ENCODE measurements around the gene HLCS. TPM values are rescaled to one million over a fixed set of nuclear protein-coding genes. Genes with fewer than 3 reads are reported as not detected.
A peak's percentile ranks its signal among the peaks of the same experiment; 100 is the strongest.

HLCS gene
- total RNA-seq, 1 experiment from 2014 or later, result 12.7 TPM

GRCh38 chr21:36918291-36918690 is 48.2 kb downstream of the HLCS start:
- Histone ChIP-seq H3K18ac (ENCODE audit: insufficient read length, low read depth, low read length) (no peak overlapping the region), H3K79me2 (ENCODE audit: insufficient read depth, low read length) (no peaks in the 10 kb centered on the region), H3K56ac (ENCODE audit: insufficient read length, low read depth, low read length) (no peak overlapping the region), H3K9ac (ENCODE audit: extremely low read depth, insufficient read length, low read length) (no peak overlapping the region), H3K4ac (ENCODE audit: low read depth, low read length) (no peak overlapping the region), H3K4me1 (ENCODE audit: insufficient read depth, low read length) (peaks cover 6% of the 10 kb centered on the region; the same call in 1 of the 2 replicates), H2AFZ (ENCODE audit: low read length) (no peak overlapping the region), H3T11ph (ENCODE audit: low read length) (no peak overlapping the region), H2BK5ac (ENCODE audit: insufficient read length, low read length) (no peak overlapping the region), H3K4me2 (ENCODE audit: insufficient read depth, insufficient read length, low read length) (no peak overlapping the region), H3K27me3 (ENCODE audit: insufficient read depth, low read length) (no peaks in the 10 kb centered on the region), H3K14ac (ENCODE audit: insufficient read depth, low read length) (no peak overlapping the region), H3K27ac (ENCODE audit: insufficient read length, low read depth, low read length) (no peak overlapping the region), H2BK12ac (ENCODE audit: insufficient read length, low read depth, low read length) (no peak overlapping the region), H3K9me3 (ENCODE audit: control insufficient read depth, low read depth, low read length) (no peaks in the 10 kb centered on the region), H3K79me1 (ENCODE audit: insufficient read depth, low read depth, low read length, poor library complexity, severe bottlenecking) (no peaks in the 10 kb centered on the region), H2BK20ac (ENCODE audit: low read depth, low read length, poor library complexity, severe bottlenecking) (no peak overlapping the region), H4K5ac (ENCODE audit: insufficient read length, low read depth, low read length) (no peak overlapping the region), H2BK15ac (ENCODE audit: low read depth, low read length) (no peak overlapping the region), H3K23me2 (ENCODE audit: insufficient read length, low read depth, low read length, poor library complexity, severe bottlenecking) (no peaks in the 10 kb centered on the region), H4K91ac (ENCODE audit: insufficient read length, low read depth, low read length) (no peak overlapping the region), H2BK120ac (ENCODE audit: low read depth, low read length, poor library complexity, severe bottlenecking) (no peak overlapping the region), H3K23ac (ENCODE audit: insufficient read length, low read depth, low read length) (no peak overlapping the region), H2AK5ac (ENCODE audit: insufficient read length, low read length) (no peak overlapping the region), H4K8ac (replicated peaks; ENCODE audit: insufficient read length, low read depth, low read length) (no peak overlapping the region), H4K20me1 (ENCODE audit: control insufficient read depth, insufficient read depth, insufficient read length) (no peaks in the 10 kb centered on the region)
- Mint-ChIP-seq H3K4me3 (no peak overlapping the region), H3K27ac (peak overlapping the region in 1 of 3 experiments; percentile 52; a peak in 1 of 7 replicates), H3K9me3 (no peaks in the 10 kb centered on the region), H3K27me3 (ENCODE audit: low read depth) (no peaks in the 10 kb centered on the region), H3K36me3 (ENCODE audit: insufficient read depth in 1 of 3, low read depth in 3 of 3) (no peaks in the 10 kb centered on the region), H3K4me1 (peaks cover 39 to 43% of the 10 kb centered on the region in 2 experiments)
- no peak for TF ChIP-seq CTCF (conservative IDR thresholded peaks at IDR 0.05)
- no peak for DNase-seq
- no CpG with 5 or more reads among the region's 4 CpGs for WGBS (ENCODE audit: extremely low coverage, insufficient read length, low lambda C conversion rate)

Data from H9 (cell line).